Stimulated activated CD8-positive, alpha-beta memory T cell treated with anti-CD3 and anti-CD28 coated beads, Interleukin-15, amount 100 ng/mL, for 4 hours (primary cell): ENCODE measurements around the gene FAM219A.
"Not testable (repeated sequence)": the region's sequence is repeated elsewhere in the genome, so short reads cannot be mapped to it uniquely, and the experiment has no call there.

ENCODE experiments used
- DNase-seq, 2 donors: peaks; one replicate each; pipeline ENCODE4 v3.0.0-alpha.2; 2020; ENCODE audit warnings: low read depth in 2 of 2

FAM219A gene

DNA sequence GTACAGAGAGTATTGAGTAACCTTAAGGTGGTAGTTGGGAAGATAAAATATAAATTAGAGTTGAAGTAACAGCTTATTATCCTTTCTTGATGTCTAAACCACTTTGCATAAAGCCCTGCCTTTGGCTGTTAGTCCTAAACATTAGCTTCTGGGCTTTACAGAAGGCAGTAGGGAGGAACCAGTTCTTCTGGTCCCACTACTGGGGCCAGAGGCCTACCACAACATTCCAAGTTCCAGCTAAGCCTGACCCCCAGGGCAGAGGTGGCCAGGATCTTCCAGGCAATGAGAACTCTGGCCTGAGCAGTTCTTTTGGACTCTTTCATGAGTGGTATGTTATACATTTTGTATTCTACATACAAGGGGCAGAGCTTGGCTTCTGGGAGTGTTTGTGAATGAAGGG lies 26.3 kb upstream of the FAM219A start:
- DNase-seq = no peak

DNA sequence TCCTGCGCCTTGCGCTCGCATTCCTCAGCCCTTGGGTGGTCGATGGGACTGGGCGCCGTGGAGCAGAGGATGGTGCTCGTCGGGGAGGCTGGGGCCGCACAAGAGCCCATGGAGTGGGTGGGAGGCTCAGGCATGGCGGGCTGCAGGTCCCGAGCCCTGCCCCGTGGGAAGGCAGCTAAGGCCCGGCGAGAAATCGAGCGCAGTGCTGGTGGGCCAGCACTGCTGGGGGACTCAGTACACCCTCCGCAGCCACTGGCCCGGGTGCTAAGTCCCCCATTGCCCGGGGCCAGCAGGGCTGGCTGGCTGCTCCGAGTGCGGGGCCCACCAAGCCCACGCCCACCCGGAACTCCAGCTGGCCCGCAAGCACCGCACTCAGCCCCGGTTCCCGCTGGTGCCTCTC lies 24.4 kb upstream of the FAM219A start:
- DNase-seq = not testable (repeated sequence)

DNA sequence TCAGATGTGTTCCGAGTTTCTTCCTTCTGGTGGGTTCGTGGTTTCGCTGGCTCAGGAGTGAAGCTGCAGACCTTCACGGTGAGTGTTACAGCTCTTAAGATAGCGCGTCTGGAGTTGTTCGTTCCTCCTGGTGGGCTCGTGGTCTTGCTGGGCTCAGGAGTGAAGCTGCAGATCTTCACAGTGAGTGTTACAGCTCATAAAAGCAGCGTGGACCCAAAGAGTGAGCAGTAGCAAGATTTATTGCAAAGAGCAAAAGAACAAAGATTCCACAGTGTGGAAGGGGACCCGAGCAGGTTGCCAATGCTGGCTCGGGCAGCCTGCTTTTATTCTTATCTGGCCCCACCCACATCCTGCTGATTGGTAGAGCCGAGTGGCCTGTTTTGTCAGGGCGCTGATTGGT lies 23.2 kb upstream of the FAM219A start:
- DNase-seq = not testable (repeated sequence)

DNA sequence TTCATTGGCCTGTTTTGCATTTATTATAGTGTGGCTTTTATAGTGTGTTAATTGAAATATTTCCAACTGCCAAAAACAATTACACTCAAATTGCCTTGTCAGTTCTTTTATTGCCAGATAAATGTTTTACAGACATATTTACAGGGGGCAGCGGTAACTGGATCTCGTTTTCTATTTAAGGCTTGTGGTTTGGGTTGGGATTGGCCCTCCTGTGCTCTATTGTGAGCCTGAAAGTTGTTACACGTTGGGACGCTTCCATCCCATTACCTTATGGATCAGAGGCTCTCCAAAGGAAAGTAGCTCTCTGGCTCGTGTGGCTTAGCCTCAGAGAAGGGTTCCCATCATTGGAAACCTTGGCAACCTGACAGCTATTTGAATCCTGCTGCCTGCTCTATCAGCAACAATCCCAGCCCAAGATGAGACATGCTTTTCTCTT lies 21.1 kb upstream of the FAM219A start:
- no peak for DNase-seq

DNA sequence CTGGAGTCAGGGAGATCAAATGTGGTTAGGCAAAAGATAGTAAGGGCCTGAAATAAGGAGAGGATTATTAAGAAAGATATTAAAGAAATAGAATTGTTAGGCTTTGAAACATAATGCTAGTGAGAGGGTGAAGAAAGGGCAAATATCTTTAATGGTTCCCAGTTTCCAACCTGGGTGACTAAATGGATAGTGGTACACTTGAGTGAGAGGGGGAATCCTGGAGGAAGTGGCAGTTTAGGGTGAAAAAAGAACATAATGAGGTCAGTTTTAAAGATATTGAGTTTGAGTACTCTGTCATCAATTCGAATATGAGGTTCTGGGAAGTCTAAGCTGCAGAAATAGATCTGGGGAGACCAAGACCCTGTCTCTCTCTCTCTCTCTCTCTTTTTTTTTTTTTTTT lies 19.2 kb upstream of the FAM219A start:
- no peak for DNase-seq

DNA sequence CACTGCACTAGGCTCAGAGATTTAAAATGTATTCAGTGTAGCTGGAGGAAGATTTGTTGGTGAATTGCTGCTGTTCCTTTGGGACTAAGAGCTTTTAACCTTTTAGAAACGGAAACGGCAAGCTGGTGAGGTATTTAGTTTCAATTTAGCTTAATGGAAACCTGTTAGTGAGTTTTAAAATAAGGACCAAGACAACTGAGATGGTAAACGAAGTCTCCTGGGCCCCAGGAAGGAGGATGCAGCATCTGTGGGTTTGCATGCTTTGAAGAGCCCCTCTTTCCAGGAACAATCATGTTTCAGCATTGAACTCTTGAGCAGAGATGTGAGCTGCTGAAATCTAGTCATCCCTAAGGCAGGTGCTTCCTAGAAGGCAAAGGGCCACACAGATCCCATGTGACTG lies 16.7 kb upstream of the FAM219A start:
- DNase-seq = no peak

DNA sequence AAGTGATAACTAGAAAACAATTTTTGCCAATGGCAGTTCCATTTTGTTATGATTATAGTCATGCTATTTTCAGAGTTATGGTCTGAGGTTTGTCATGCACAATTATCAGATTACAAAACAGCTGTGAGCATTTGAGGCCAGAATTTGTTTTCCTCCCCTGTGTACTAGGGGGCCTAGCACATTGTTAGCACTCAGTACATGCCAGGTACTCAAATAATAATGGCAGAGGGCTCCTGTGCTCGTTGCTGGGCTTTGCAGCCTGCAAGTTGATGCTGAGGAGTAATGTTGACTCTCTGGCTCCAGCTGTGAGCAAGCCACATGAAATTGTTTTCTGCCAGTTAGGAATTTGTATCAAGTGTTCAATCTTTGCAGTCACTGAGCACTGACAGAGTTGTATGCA lies 7.1 kb upstream of the FAM219A start:
- DNase-seq = no peak

DNA sequence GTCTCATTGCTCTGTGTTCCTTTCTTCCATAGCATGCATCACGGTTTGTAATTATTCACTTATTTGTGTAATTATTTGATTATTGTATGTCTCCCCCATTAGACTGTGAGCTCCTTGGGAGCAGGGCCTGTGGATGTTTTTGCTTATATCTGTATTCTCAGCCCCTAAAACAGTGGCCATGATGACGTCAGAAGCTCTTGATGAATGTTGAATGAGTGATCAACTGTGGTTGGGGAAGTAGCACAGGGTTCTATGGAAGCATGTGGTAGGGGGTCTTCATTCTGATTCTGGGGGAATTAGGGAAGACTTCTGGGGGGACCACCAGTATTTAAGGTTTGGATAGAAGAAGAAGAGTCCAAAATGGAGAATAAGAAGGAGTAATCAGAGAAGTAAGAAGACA lies 6.2 kb upstream of the FAM219A start:
- no peak for DNase-seq

DNA sequence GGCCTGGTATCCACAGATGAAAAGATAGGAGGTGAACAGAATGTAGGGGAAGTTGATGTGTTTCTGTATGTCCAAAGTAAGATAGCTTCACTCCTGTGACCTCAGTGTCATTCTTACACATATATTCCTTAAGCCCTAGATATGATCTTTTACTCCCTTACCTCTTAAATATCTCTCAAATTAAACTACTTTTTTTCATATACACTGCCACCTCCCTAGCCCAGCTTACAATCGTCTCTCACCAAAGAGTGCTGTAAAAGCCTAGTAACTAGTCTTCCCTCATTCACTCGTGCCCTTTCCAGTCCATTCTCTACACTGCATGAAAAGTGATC lies 5.5 kb upstream of the FAM219A start:
- no peak for DNase-seq

DNA sequence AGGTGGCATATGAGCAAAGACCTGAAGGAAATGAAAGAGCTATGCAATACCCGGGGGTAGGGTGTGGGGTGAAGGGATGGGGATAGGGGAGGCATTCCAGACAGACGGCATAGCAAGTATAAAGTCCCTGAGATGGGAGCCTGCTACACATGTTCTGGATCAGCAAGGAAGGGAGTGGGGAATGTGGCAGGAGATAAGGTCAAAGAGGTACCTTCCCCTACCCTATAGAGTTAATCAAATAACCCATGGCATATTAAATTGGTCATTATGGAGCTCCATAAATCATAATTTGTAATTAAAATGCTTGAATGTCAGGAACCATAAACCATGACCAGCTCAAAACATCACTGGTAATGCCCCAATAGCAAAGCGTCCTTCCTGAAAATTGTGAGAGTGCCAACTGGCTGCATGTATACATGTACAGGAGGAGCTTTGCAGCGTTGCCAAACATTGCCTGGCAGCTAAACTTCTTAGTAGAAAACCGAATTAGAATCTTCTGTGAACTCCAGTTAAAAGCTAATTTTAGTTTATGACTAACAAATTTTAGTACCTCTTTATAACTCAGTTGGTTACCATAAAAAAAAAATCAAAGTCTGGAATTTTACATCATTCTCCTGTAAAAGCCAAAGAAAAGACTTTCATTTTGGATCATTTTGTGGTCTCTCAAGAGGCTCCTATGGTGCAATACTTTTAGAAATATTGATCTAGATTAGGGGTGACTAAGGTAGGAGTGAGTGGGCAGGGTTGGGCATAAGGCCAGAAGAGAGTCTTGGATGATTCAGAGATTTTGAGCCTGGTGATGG lies 4.9 kb upstream of the FAM219A start:
- no peak for DNase-seq

DNA sequence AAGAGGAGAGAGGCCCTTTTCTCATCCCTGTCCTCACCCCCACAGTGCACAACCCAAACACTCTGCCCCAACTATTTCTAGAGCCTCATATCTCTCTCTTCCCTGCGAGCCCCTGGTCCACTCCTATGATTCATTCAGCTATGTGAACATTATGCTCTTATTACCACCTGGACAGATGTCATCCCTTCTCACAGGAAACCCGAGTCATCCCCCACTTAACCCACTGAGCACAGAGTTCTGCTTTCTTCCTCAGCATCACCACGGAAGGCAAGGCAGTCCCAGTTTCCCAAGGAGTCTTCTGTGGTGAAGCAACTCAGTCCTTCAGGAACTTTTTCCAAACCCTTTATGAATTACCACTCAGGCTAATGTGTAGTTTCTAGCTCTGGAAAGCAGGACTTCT lies 1.6 kb upstream of the FAM219A start:
- DNase-seq = no peak

DNA sequence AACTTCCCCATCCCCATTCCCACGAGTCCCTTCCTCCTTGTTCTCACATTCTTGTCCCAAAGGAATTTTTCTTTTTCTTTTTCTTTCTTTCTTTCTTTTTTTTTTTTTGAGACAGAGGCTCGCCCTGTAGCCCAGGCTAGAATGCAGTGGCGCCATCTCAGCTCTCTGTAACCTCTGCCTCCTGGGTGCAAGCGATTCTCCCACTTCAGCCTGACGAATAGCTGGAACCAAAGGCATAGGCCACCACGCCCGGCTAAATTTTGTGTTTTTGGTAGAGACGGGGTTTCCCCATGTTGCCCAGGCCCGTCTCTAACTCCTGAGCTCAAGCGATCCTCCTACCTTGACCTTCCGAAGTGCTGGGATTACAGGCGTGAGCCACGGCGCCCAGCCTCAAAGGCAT lies 986 bp upstream of the FAM219A start:
- DNase-seq = no peak

DNA sequence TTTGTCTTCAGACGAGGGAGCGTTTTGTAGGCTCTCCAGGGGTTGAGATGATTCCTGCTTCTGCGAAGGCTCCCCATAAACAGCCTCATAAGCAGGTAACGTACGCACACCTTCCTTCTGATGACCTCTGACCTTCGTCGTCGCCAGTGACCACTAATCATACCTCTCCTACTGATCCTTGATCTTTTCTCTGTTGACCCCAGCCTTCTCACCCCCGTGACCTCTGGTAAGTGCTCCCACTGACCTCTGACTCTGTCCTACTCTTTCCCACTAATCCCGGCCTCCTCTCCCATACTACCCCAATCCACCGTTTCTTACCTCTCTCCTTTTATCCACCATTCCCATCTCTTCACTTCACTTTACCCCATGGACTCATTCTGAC lies 580 bp upstream of the FAM219A start:
- DNase-seq = no peak

DNA sequence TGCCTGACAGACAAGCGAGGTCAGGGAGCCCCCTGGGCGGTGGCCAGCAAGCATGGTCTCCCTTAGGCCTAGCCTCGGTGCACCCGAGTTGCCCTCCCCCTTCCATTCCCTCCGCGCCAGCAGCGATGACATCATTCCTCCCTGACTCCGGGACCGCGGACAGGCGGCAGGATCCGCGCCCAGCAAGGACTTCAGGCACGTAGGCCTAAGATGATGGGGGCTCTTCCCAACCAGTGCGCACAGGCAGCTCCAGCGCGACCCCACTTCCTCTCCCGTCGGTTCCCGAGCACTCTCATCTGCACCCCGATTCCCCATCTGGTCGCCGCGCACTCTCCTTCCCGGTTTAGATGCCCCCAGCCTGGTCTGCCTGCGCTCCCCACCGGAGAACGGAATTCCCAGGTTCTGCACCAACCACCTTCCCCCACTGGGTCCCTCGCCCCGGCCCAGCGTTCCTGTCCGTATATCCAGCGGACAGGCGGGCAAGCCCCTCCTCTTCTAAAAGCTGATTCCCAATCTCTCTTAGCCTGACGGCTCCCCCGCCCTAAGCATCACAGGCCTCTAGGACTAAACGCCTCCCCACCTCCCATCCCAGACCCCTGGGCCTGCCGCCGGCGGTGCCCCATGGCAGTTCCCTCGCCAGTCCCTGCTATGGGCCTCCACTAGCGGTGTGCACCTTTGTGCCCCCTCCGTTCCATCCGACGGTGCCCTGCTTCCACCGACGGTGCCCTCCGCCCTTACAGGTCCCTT lies 931 bp downstream of the FAM219A start:
- no peak for DNase-seq

DNA sequence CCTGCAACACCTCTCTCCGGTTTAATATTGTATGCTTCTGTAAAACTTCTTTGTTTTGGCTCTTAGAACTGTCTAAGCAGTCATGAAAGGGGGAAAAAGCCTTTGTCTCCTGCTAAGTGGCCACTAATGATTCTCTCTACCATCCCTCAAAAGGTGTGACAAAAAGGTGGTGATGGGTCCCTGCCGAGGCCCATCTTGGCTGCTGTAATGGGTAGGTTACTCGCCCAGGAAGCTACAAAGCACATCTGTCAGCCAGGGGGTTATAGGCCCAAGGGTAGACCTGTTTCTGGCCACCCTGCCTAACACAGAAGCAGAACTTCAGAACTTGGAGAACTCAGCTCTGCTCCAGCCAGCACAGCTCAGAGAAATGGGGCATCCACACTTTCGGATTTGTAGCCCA lies 1.6 kb downstream of the FAM219A start:
- DNase-seq = no peak

DNA sequence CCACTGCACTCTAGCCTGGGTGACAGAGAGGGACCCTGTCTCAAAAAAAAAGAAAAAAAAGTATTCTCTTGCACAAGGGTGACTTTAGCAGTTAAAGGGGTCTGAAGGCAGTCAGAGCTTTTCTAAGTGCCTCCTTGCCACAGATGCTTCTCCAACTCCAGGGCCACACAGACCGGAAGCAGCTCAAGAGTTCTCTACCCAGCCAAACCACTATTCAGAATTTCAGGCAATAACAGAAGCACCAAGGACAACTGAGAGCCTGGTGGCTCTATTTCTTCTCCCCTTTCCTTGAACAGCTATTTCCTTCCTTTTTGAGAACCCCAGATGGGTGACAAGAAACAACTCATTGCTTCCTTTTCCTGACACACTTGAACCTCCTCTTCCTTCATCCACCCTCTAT lies 2.2 kb downstream of the FAM219A start:
- DNase-seq = no peak

DNA sequence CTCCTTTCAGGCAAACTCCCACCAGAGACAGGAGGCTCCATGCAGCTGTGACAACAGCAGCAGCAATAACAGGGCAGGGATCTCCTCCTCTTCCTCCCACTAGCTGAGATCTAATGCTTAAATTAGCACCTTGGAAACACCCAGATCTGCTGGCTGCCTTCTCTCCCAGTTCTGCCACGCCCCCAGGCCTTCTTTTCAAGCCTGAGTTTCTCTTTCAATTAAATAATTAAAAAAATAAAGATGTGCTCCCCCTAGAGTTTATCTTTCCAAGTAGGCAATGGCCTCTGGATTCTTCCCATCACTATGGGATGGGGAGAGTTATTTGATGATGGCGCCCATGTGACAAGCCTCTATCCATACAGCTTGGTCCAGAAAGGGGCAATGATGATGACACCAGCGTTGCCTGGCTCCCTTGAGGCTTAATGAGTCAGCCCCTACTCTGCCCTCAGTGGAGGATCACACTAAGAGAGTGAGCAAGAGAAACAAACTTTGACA lies 3.8 kb downstream of the FAM219A start:
- no peak for DNase-seq

DNA sequence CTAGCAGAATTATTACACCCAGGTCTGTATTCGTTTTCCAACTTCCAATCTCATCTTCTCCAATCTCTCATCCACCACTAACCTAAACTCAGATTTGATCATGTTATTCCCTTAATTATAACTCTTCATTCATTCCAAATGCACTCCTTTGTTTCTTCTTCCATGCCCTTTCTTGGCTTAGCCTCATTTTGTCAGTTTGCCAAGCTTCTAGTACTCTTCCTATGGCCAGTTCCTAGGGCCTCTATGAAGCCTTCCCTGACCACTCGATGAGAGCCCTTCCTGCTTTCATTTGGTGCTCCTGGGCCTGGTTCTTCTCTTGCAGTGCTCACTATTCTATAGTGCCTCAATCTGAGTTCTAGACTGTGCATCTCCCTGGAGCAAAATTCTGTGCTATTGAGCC lies 5.8 kb downstream of the FAM219A start:
- DNase-seq = no peak

DNA sequence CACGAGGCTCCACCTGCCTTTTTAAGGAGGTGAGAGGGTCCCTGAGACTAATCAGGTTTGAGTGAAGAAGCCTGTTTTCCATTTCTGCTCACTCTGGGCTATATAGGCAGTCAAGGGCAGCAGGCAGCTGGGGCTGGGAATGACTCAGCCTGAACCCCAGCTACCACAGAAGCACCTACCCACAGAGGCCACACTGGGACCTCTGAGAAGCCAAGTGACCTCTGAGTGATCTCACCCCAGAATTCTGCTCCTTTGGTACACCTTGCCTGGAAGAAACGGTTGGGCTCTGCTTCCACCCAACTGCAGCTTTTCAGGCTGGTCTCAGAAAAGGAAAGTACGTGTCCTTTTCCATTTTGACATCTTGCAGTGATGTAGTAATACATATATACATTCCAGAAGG lies 6.8 kb downstream of the FAM219A start:
- DNase-seq = no peak

DNA sequence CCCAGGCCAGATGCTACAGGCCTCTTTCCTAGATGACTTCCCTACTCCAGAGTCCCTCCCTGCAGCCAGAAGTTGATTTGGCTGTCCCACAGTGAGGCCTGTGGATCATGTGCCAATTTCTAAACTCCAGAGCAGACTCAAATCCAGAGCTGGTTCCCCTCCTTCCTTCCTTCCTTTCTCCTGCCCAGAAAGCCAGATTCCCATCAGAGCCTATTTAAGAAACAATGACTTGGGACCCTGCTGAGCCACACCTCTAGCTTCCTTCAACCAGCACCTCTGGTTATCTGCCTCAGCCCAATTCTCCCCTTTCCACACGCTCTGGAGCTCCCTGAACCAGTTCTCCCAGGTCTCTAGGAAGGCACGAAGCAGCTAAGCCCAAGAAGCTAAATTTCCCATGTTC lies 7.2 kb downstream of the FAM219A start:
- DNase-seq = no peak

DNA sequence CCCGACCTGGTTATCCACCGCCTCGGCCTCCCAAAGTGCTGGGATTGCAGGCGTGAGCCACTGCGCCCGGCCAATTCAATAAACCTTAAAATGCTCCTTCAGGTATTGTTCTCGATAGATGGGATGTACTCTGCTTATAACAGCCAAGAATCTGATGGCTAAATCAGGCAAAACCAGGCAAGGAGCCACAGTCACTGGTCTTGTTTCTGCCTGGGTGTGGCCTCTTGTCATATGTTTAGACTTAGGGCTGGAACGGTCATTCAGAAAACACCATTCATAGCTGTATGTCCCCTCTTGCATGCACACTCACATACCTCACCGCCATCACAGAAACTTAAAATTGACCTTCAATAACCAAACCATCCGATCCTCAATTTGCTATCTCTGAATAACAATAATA lies 7.7 kb downstream of the FAM219A start:
- no peak for DNase-seq

DNA sequence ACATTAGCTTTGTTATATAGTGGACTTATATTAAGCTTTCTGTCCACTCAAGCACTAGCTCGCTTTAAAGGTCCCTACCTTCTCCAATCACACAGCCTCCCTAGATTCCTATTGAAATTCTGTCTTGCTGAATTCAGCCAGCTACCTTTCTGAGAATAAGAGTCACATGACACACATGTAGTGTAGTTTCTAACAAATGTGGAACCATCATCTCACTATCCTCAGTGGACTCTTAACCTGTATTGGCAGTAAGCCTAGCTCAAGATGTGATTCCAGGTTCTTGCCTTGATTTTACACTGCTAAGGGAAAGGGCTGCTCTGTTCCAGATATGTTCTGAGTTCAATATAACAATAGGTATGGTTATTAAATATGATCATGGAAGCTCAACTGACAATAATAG lies 11.4 kb downstream of the FAM219A start:
- DNase-seq = no peak

DNA sequence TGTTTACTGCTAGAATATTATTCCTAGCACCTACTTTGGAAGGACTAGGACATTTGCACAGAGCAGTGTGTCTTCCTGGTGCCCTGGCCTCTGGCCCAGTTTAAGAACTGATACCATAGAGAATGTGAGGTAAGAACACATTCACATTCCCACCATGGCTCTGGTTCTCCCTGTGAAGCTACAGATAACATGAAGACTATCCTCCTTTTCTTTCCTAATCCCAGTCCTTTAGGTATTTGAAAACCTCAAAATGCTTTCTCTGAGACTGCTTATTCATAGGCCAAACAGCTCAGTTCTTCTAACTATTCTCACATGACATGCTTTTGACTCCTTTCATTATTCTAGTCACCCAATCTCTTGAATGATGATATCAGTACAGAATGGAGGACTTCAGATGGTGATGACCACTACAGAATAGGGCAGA lies 11.9 kb downstream of the FAM219A start:
- no peak for DNase-seq
